Thyroid gland (tissue), 4 donors: ENCODE results near the gene HOXB7. TPM values are rescaled to one million over a fixed set of nuclear protein-coding genes. Genes with fewer than 3 reads are reported as not detected.

Source experiments
- DNase-seq, 2 donors: peaks; one replicate each; pipeline ENCODE4 v3.0.0-alpha.2; 2019
- H3K27ac ChIP-seq, 3 donors: fragments of 200-600 bp; sonication (generic); 1 replicate in 2 of 3; 2 replicates in 1 of 3; pipeline ENCODE4 v1.5.1; 2016 to 2019; ENCODE audit warnings: mild to moderate bottlenecking in 1 of 3, moderate library complexity in 1 of 3
- H3K27me3 ChIP-seq: fragments of 200-600 bp; sonication (generic); one replicate; pipeline ENCODE4 v1.5.1; 2019
- H3K36me3 ChIP-seq, 2 donors: fragments of 200-600 bp; sonication (generic); one replicate each; pipeline ENCODE4 v1.5.1; 2016 to 2019
- H3K4me1 ChIP-seq, 2 donors: fragments of 200-600 bp; sonication (generic); one replicate each; pipeline ENCODE4 v1.5.1; 2017 to 2019
- H3K4me3 ChIP-seq, 3 donors: fragments of 200-600 bp; sonication (generic); replicated peaks in 1 of 3; 1 replicate in 2 of 3; 2 replicates in 1 of 3; pipeline ENCODE4 v1.5.1; 2016; ENCODE audit warnings: mild to moderate bottlenecking in 1 of 3
- H3K9me3 ChIP-seq: fragments of 200-600 bp; sonication (generic); one replicate; pipeline ENCODE4 v1.5.1; 2017
- POLR2A ChIP-seq, 2 donors: fragments of 450-650 bp; IDR thresholded peaks; one replicate each; pipeline ENCODE4 v1.6.1; 2017; ENCODE audit warnings: antibody characterized with exemption in 2 of 2, mild to moderate bottlenecking in 2 of 2, moderate library complexity in 1 of 2
- WGBS, 2 donors: methylation state at CpG; one replicate each; pipeline ENCODE4 v1.1.5; 2017; 5-methylcytosine and 5-hydroxymethylcytosine counted together
- intact Hi-C: fragments of 100-400 bp; cut with DNase I; formaldehyde crosslinking; loops from one replicate; pipeline ENCODE4 v1.15.1; 2023
- microRNA counts, 2 donors: library from miRNA; unstranded; fragments of <30 nt; microRNA quantifications; one replicate each; lab custom pipeline; 2016 to 2017
- microRNA-seq: library from miRNA; unstranded; fragments of <30 nt; microRNA quantifications from one replicate; pipeline ENCODE4, GENCODE V29; 2016
- small RNA-seq: library from RNA; depleted of rRNA; stranded (forward); fragments of <200 nt; gene quantifications from one replicate; pipeline ENCODE3, GENCODE V24; 2016
- total RNA-seq, 4 donors: library from RNA; depleted of rRNA; stranded (reverse); fragments of >200 nt; gene quantifications; one replicate each; pipeline ENCODE4 v1.2.3, GENCODE V29; 2016
- TF ChIP-seq, protein P1 (sequence below), 6 experiments: fragments of 200-600 bp in 3 of 6; fragments of 450-650 bp in 3 of 6; sonication (generic) in 3 of 6; IDR thresholded peaks; one replicate each; pipeline ENCODE4 v1.5.1; 2016 to 2019; ENCODE audit warnings: antibody characterized with exemption in 6 of 6, mild to moderate bottlenecking in 2 of 6, inconsistent platforms in 1 of 6, moderate library complexity in 1 of 6

HOXB7 gene
- total RNA-seq, 4 donors from 2014 or later, result 1.0 to 2.8 (median 1.3) TPM; not detected in 1

DNA sequence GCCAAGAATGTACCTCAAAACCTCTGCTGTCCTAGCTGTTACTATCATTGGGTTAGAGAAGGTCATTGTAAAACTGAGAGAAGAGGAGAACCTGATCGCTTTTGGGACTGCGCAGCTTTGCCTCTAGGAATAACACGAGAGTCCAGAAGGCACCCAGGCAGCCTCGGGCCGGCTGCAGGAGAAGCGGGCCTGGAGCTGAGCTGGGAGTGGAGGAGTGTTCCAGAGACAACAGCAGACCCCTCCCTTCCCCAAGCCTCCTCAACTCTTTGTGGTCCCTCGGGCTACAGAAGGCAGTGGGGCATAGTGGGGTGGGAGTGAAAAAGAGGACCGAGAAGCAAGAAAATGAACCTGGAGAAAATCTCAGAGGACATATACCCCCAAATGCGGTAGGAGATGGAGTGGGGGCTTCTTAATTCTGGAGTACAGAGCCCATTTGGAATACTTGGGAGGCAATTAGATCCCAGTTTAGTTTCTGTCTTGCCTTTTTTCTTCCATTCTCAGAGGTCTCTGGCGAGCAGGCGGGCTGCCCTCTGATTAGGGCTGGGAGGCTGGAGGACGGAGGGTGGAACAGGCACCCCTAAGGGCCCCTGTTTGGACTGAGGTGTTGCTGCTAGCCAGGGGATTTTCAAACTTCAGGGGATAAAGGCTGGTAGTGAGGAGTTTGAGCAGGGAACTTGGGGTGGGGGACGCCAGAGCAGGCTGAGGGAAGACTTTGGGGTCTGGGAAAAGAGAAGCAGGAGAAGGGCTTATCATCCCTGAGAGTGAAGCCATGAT is 52.6 kb downstream of the HOXB7 start:
- 33 to 39% methylated on average over 13 of the region's 13 CpGs for WGBS, 2 donors
- no peak for TF ChIP-seq POLR2A (IDR thresholded peaks at IDR 0.05)
- TF ChIP-seq, protein P1, sequence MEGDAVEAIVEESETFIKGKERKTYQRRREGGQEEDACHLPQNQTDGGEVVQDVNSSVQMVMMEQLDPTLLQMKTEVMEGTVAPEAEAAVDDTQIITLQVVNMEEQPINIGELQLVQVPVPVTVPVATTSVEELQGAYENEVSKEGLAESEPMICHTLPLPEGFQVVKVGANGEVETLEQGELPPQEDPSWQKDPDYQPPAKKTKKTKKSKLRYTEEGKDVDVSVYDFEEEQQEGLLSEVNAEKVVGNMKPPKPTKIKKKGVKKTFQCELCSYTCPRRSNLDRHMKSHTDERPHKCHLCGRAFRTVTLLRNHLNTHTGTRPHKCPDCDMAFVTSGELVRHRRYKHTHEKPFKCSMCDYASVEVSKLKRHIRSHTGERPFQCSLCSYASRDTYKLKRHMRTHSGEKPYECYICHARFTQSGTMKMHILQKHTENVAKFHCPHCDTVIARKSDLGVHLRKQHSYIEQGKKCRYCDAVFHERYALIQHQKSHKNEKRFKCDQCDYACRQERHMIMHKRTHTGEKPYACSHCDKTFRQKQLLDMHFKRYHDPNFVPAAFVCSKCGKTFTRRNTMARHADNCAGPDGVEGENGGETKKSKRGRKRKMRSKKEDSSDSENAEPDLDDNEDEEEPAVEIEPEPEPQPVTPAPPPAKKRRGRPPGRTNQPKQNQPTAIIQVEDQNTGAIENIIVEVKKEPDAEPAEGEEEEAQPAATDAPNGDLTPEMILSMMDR (IDR thresholded peaks at IDR 0.05), result no peak
- Histone ChIP-seq H3K27me3 (peaks cover 49% of the 10 kb centered on the region), H3K4me1 (no peaks in the 10 kb centered on the region), H3K4me3 (no peak overlapping the region), H3K9me3 (no peaks in the 10 kb centered on the region), H3K27ac (peak overlapping the region in 1 of 3 donors; percentile 17), H3K36me3 (no peaks in the 10 kb centered on the region)
- DNase-seq, result no peak
- intact Hi-C loops, result no loop called here

MicroRNAs within 50 kb of the gene (microRNA counts, 767-probe panel; counts per million panel counts)
- 2,641 to 4,616 counts per million in 2 donors for microRNA hsa-miR-10a-5p (lab: Ali Mortazavi, UCI)

Small RNAs within 50 kb of the gene (microRNA-seq; reads per million reads assigned to microRNA genes)
- not detected for gene MIR196A1

Small RNAs within 50 kb of the gene (small RNA-seq; reads per million reads assigned to genes)
- not detected for gene MIR196A1

Other genes with a start within 250 kb of the HOXB7 start
- gene SKAP1, start 180.8 kb downstream of the HOXB7 start, total RNA-seq, result 1 to 10 TPM in 2 of 4 donors, under 1 TPM in 2; 0.33 to 2.1 (median 1.0) TPM
- gene HOXB1, start 80.0 kb downstream of the HOXB7 start, total RNA-seq, result not detected
- 1 to 10 TPM; 2.6 to 9.4 (median 5.2) TPM for gene HOXB2, start 65.9 kb downstream of the HOXB7 start, total RNA-seq
- 1 to 10 TPM in 1 of 4 donors, under 1 TPM in 3; 0.67 to 1.2 (median 0.80) TPM for gene HOXB4, start 32.7 kb downstream of the HOXB7 start, total RNA-seq
- gene HOXB3, start 20.8 kb downstream of the HOXB7 start, total RNA-seq, result 1 to 10 TPM; 1.5 to 6.7 (median 4.3) TPM
- gene HOXB5, start 17.2 kb downstream of the HOXB7 start, total RNA-seq, result 1 to 10 TPM in 1 of 4 donors, under 1 TPM in 2, not detected in 1; 0.11 to 1.6 (median 0.49) TPM
- 1 to 10 TPM in 2 of 4 donors, under 1 TPM in 2; 0.54 to 4.2 (median 1.3) TPM for gene HOXB6, start 6.0 kb downstream of the HOXB7 start, total RNA-seq
- gene HOXB8, start 4.3 kb upstream of the HOXB7 start, total RNA-seq, result 1 to 10 TPM in 1 of 4 donors, not detected in 3; 1.4 TPM
- not detected for gene HOXB9, start 15.3 kb upstream of the HOXB7 start, total RNA-seq
- not detected for gene PRAC1, start 111.5 kb upstream of the HOXB7 start, total RNA-seq
- gene PRAC2, start 112.2 kb upstream of the HOXB7 start, total RNA-seq, result not detected
- gene HOXB13, start 117.7 kb upstream of the HOXB7 start, total RNA-seq, result under 1 TPM in 1 of 4 donors, not detected in 3; 0.27 TPM
- gene TTLL6, start 206.2 kb upstream of the HOXB7 start, total RNA-seq, result 1 to 10 TPM in 2 of 4 donors, under 1 TPM in 2; 0.34 to 1.2 (median 0.89) TPM
- 100 to 1,000 TPM; 111 to 163 (median 139) TPM for gene CALCOCO2, start 220.0 kb upstream of the HOXB7 start, total RNA-seq